HFFc6 (cell line): Measurements from ENCODE around the gene DAPK1. TPM values are rescaled to one million over a fixed set of nuclear protein-coding genes. Genes with fewer than 3 reads are reported as not detected.

Experiments
- DNase-seq: peaks from one replicate; pipeline ENCODE4 v3.0.0-alpha.2; 2018
- H3K27ac Mint-ChIP-seq: 2 replicates; pipeline ENCODE4 v1.8.0; 2020; ENCODE audit warnings: mild to moderate bottlenecking, mixed read lengths
- H3K27me3 Mint-ChIP-seq: 2 replicates; pipeline ENCODE4 v1.8.0; 2021; ENCODE audit warnings: mild to moderate bottlenecking, moderate library complexity, mixed read lengths; ENCODE audit not compliant: insufficient read depth
- H3K36me3 Mint-ChIP-seq: 2 replicates; pipeline ENCODE4 v1.8.0; 2021; ENCODE audit warnings: low read depth, mixed read lengths
- H3K4me1 Mint-ChIP-seq: 2 replicates; pipeline ENCODE4 v1.8.0; 2020; ENCODE audit warnings: low read depth, mixed read lengths
- H3K4me3 Mint-ChIP-seq: 2 replicates; pipeline ENCODE4 v1.8.0; 2020; ENCODE audit warnings: mild to moderate bottlenecking, moderate library complexity, mixed read lengths
- H3K9me3 Mint-ChIP-seq: 2 replicates; pipeline ENCODE4 v1.8.0; 2020; ENCODE audit warnings: mild to moderate bottlenecking, mixed read lengths
- total RNA-seq, 6 experiments: library from RNA; stranded (reverse); fragmentation: NEBNext Ultra II Directional; extraction: Animal tissue kit (Norgen Biotek cat#: 25700); gene quantifications; 2 replicates in 1 of 6; 3 replicates in 5 of 6; pipeline ENCODE4 v1.2.3, GENCODE V29; 2021
- TF ChIP-seq, protein P1 (sequence below): fragments of 200-600 bp; sonication (generic); IDR thresholded peaks from 2 replicates; pipeline ENCODE4 v1.5.0; 2021; ENCODE audit warnings: antibody characterized with exemption, mild to moderate bottlenecking

DAPK1 gene
- total RNA-seq, 6 experiments from 2014 or later: 0.06 to 0.36 (median 0.18) TPM

- DNase-seq: no peak
- H3K4me1 Mint-ChIP-seq: no peaks in the 10 kb centered on the region
- no peaks in the 10 kb centered on the region for H3K36me3 Mint-ChIP-seq
- no peak overlapping the region for H3K4me3 Mint-ChIP-seq
- H3K9me3 Mint-ChIP-seq: no peaks in the 10 kb centered on the region
- TF ChIP-seq, protein P1, sequence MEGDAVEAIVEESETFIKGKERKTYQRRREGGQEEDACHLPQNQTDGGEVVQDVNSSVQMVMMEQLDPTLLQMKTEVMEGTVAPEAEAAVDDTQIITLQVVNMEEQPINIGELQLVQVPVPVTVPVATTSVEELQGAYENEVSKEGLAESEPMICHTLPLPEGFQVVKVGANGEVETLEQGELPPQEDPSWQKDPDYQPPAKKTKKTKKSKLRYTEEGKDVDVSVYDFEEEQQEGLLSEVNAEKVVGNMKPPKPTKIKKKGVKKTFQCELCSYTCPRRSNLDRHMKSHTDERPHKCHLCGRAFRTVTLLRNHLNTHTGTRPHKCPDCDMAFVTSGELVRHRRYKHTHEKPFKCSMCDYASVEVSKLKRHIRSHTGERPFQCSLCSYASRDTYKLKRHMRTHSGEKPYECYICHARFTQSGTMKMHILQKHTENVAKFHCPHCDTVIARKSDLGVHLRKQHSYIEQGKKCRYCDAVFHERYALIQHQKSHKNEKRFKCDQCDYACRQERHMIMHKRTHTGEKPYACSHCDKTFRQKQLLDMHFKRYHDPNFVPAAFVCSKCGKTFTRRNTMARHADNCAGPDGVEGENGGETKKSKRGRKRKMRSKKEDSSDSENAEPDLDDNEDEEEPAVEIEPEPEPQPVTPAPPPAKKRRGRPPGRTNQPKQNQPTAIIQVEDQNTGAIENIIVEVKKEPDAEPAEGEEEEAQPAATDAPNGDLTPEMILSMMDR: no peak
- no peak overlapping the region for H3K27ac Mint-ChIP-seq
- peaks cover 8% of the 10 kb centered on the region; the same call in 1 of the 2 replicates for H3K27me3 Mint-ChIP-seq
Observed at GRCh38 chr9:87586731-87587355, 89.2 kb downstream of the DAPK1 start.

- Mint-ChIP-seq H3K4me3 (no peak overlapping the region), H3K36me3 (no peaks in the 10 kb centered on the region), H3K27ac (no peak overlapping the region), H3K27me3 (peaks cover 8% of the 10 kb centered on the region; the same call in 1 of the 2 replicates), H3K9me3 (no peaks in the 10 kb centered on the region), H3K4me1 (no peaks in the 10 kb centered on the region)
- TF ChIP-seq, protein P1: no peak
- no peak for DNase-seq
Observed at GRCh38 chr9:87587356-87587745, 89.7 kb downstream of the DAPK1 start.

GRCh38 chr9:87587864-87588263 lies 90.2 kb downstream of the DAPK1 start:
- Mint-ChIP-seq H3K27me3 (peaks cover 6% of the 10 kb centered on the region; the same call in 1 of the 2 replicates), H3K4me3 (no peak overlapping the region), H3K36me3 (no peaks in the 10 kb centered on the region), H3K27ac (no peak overlapping the region), H3K4me1 (peaks cover 4% of the 10 kb centered on the region), H3K9me3 (no peaks in the 10 kb centered on the region)
- TF ChIP-seq, protein P1: no peak
- DNase-seq: no peak

DNA sequence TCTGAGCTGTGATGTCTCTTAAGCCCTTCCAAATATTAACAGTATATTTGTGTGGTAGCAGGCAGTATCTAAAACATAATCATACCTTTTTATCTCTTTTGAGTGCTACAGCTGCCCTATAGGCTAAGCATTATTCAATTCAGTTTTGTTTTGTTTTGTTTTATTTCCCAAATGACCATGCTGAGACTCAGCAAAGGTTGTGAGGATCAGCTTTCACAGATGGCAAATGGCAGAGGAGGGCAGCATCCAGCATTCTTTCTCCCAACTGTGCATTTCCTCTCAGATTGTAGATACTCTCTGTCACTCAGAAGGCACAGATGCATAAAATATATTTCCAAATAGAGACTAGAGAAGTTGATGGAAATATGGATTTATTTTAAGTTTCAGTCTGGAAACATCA lies 90.7 kb downstream of the DAPK1 start:
- Mint-ChIP-seq H3K27me3 (peaks cover 5% of the 10 kb centered on the region; the same call in 1 of the 2 replicates), H3K4me1 (peaks cover 6% of the 10 kb centered on the region), H3K27ac (no peak overlapping the region), H3K4me3 (no peak overlapping the region), H3K36me3 (no peaks in the 10 kb centered on the region), H3K9me3 (no peaks in the 10 kb centered on the region)
- no peak for DNase-seq
- TF ChIP-seq, protein P1: no peak

- DNase-seq: no peak
- no peak overlapping the region for H3K27ac Mint-ChIP-seq
- peaks cover 6% of the 10 kb centered on the region for H3K4me1 Mint-ChIP-seq
- TF ChIP-seq, protein P1: no peak
- no peak overlapping the region for H3K4me3 Mint-ChIP-seq
- peaks cover 3% of the 10 kb centered on the region; the same call in 1 of the 2 replicates for H3K27me3 Mint-ChIP-seq
- H3K9me3 Mint-ChIP-seq: no peaks in the 10 kb centered on the region
- H3K36me3 Mint-ChIP-seq: no peaks in the 10 kb centered on the region
Observed at GRCh38 chr9:87590996-87591395, 93.3 kb downstream of the DAPK1 start.
